Right lobe of liver (tissue), 6 donors: ENCODE data around the gene GGT1. TPM values are rescaled to one million over a fixed set of nuclear protein-coding genes. Genes with fewer than 3 reads are reported as not detected.
"Not testable (repeated sequence)": the region's sequence is repeated elsewhere in the genome, so short reads cannot be mapped to it uniquely, and the experiment has no call there.

ENCODE experiments used
- ATAC-seq, 4 donors: fragments of 200-7000 bp; cut with Tn5 transposase; one replicate each; pipeline ENCODE4 v1.9.1; 2020; ENCODE audit warnings: mild to moderate bottlenecking in 4 of 4, moderate library complexity in 4 of 4
- DNase-seq, 3 donors: peaks; one replicate each; pipeline ENCODE4 v3.0.0-alpha.2; 2020
- H3K27ac ChIP-seq, 3 donors: fragments of 200-600 bp; one replicate each; pipeline ENCODE4 v1.8.0; 2022
- H3K27me3 ChIP-seq, 2 donors: fragments of 200-600 bp; one replicate each; pipeline ENCODE4 v1.8.0; 2022
- H3K36me3 ChIP-seq, 4 donors: fragments of 200-600 bp; sonication (generic) in 1 of 4; one replicate each; pipeline versions ENCODE4 v1.5.1 to v1.8.0; 2017 to 2022; ENCODE audit warnings: control low read depth in 1 of 4
- H3K4me1 ChIP-seq, 4 donors: fragments of 200-600 bp; sonication (generic) in 1 of 4; one replicate each; pipeline versions ENCODE4 v1.5.1 to v1.8.0; 2017 to 2022; ENCODE audit warnings: control low read depth in 1 of 4
- H3K4me3 ChIP-seq, 3 donors: fragments of 200-600 bp; one replicate each; pipeline ENCODE4 v1.8.0; 2022
- H3K9me3 ChIP-seq, 4 donors: fragments of 200-600 bp; sonication (generic) in 1 of 4; one replicate each; pipeline versions ENCODE4 v1.5.1 to v1.8.0; 2017 to 2022; ENCODE audit warnings: control low read depth in 1 of 4
- CTCF ChIP-seq, 4 donors: fragments of 200-600 bp in 3 of 4; fragments of 450-650 bp in 1 of 4; IDR thresholded peaks; one replicate each; pipeline versions ENCODE4 v1.5.1 to v1.8.0; 2016 to 2022; ENCODE audit warnings: antibody characterized with exemption in 4 of 4, mild to moderate bottlenecking in 2 of 4
- POLR2A ChIP-seq: fragments of 450-650 bp; IDR thresholded peaks from one replicate; pipeline ENCODE4 v1.6.1; 2017; ENCODE audit warnings: antibody characterized with exemption, mild to moderate bottlenecking
- WGBS: methylation state at CpG from one replicate; pipeline ENCODE4 v1.1.6; 2018; ENCODE audit warnings: low coverage, low lambda C conversion rate; ENCODE audit not compliant: insufficient coverage; ENCODE audit errors: missing lambda C conversion rate; 5-methylcytosine and 5-hydroxymethylcytosine counted together
- intact Hi-C, 2 donors: fragments of 100-400 bp; cut with DNase I; formaldehyde crosslinking; loops; one replicate each; pipeline versions ENCODE4 v1.11.2 to v1.14.1; 2022
- total RNA-seq, 6 experiments: library from RNA; depleted of rRNA in 2 of 6; stranded (reverse); fragments of >200 nt in 2 of 6; fragmentation: NEBNext Ultra II Directional in 3 of 6; extraction: Animal tissue kit (Norgen Biotek cat#: 25700) in 3 of 6; gene quantifications; one replicate each; pipeline versions ENCODE4 v1.1.0 to v1.2.4, GENCODE V29; 2016 to 2023
- donor health status: DM: no; HTN: yes; CAD: no.
- donor health status: DM: no; HTN: no; CAD: no.
- donor health status: DM: no; HTN: no; CAD: no.
- donor health status: DM: no; HTN: yes; CAD: no.
- donor health status: DM: no; HTN: yes; CAD: no.

The GGT1 gene
- total RNA-seq, 6 experiments from 2014 or later = 97.6 to 154 (median 140) TPM

GRCh38 chr22:24592058-24592850, 10.7 kb upstream of the GGT1 start:
- peak overlapping the region in 2 of 3 donors; percentile 36 to 88 for H3K27ac ChIP-seq

GRCh38 chr22:24592851-24593558, 10.0 kb upstream of the GGT1 start, which contains the start of gene LRRC75B:
TSS of gene LRRC75B (minus strand) at chr22:24593073. CDS start at chr22:24593039, 34 bp downstream.
- ATAC-seq (peak; percentile 84 to 92 (median 86)), DNase-seq (peak; percentile 95 to 99 (median 98))
- Histone ChIP-seq H3K27ac (peak within 1 kb of the TSS; percentile 44 to 91 (median 88)), H3K36me3 (peaks cover 0 to 10% (median 0%) of the 10 kb centered on the region in 4 donors), H3K27me3 (no peaks in the 10 kb centered on the region), H3K4me3 (peak within 1 kb of the TSS; percentile 61 to 83 (median 70)), H3K9me3 (no peaks in the 10 kb centered on the region), H3K4me1 (peaks cover 0 to 28% (median 9%) of the 10 kb centered on the region in 4 donors)
- intact Hi-C loops = no loop called here
- TF ChIP-seq POLR2A = peak; percentile 80
- no peak for TF ChIP-seq CTCF (IDR thresholded peaks at IDR 0.05)
- WGBS = 3% methylated on average over 5 of the region's 72 CpGs

More at GRCh38 chr22:24592058-24592850, 10.7 kb upstream of the GGT1 start:
- TF ChIP-seq CTCF (IDR thresholded peaks at IDR 0.05) (no peak), POLR2A (no peak)
- 0% methylated on average over 4 of the region's 33 CpGs for WGBS
- DNase-seq = no peak
- peaks cover 0 to 10% (median 0%) of the 10 kb centered on the region in 4 donors for H3K36me3 ChIP-seq
- H3K27me3 ChIP-seq = no peaks in the 10 kb centered on the region
- peaks cover 0 to 28% (median 9%) of the 10 kb centered on the region in 4 donors for H3K4me1 ChIP-seq
- ATAC-seq = no peak
- no peaks in the 10 kb centered on the region for H3K9me3 ChIP-seq
- intact Hi-C loops = no loop called here
- H3K4me3 ChIP-seq = peak overlapping the region; percentile 61 to 83 (median 70)

GRCh38 chr22:24593559-24593835, 9.5 kb upstream of the GGT1 start:
- peak overlapping the region in 2 of 3 donors; percentile 70 to 83 for H3K4me3 ChIP-seq

GRCh38 chr22:24593836-24594568, 9.0 kb upstream of the GGT1 start:
- Histone ChIP-seq H3K4me1 (peaks cover 0 to 28% (median 9%) of the 10 kb centered on the region in 4 donors), H3K36me3 (peaks cover 0 to 2% (median 0%) of the 10 kb centered on the region in 4 donors), H3K4me3 (peak overlapping the region in 2 of 3 donors; percentile 70 to 83), H3K27ac (peak overlapping the region; percentile 44 to 91 (median 88)), H3K9me3 (no peaks in the 10 kb centered on the region), H3K27me3 (no peaks in the 10 kb centered on the region)
- intact Hi-C loops = no loop called here
- 17% methylated on average over 8 of the region's 16 CpGs for WGBS
- no peak for TF ChIP-seq CTCF (IDR thresholded peaks at IDR 0.05)
- TF ChIP-seq POLR2A = peak; percentile 38
- ATAC-seq (peak; percentile 66 to 78 (median 78)), DNase-seq (peak; percentile 62 to 92 (median 91))

More at GRCh38 chr22:24593559-24593835, 9.5 kb upstream of the GGT1 start:
- ATAC-seq, H3K9me3 ChIP-seq, H3K36me3 ChIP-seq, H3K27me3 ChIP-seq, DNase-seq, intact Hi-C loops: not testable (repeated sequence)
- 23% methylated on average over 10 of the region's 10 CpGs for WGBS
- peaks cover 0 to 28% (median 9%) of the 10 kb centered on the region in 4 donors for H3K4me1 ChIP-seq
- peak overlapping the region; percentile 44 to 91 (median 88) for H3K27ac ChIP-seq
